Measurements from ENCODE around the gene KLKB1. TPM values are rescaled to one million over a fixed set of nuclear protein-coding genes. Genes with fewer than 3 reads are reported as not detected.
"Not testable (repeated sequence)": the region's sequence is repeated elsewhere in the genome, so short reads cannot be mapped to it uniquely, and the experiment has no call there.

KLKB1 gene
- total and polyA plus RNA-seq, 3 experiments from 2014 or later, result 0.20 to 0.22 TPM; not detected in 1

- DNase-seq, result no peak
- no peaks in the 10 kb centered on the region for H3K9me3 ChIP-seq (ENCODE audit: low read length)
- no peaks in the 10 kb centered on the region for H3K36me3 ChIP-seq (ENCODE audit: insufficient read depth, low read length)
- H3K27me3 ChIP-seq (ENCODE audit: insufficient read depth, low read length, poor library complexity, severe bottlenecking), result no peaks in the 10 kb centered on the region
- H3K27ac ChIP-seq (ENCODE audit: low read depth, low read length), result no peak overlapping the region
- no peaks in the 10 kb centered on the region for H3K4me1 Mint-ChIP-seq
- H3K27ac Mint-ChIP-seq, result no peak overlapping the region
- no peak overlapping the region for H3K4me3 Mint-ChIP-seq
- ChIA-PET POLR2A (no interaction called here), CTCF (no interaction called here)
- peaks cover 0 to 7% (median 2%) of the 10 kb centered on the region in 3 donors for H3K36me3 Mint-ChIP-seq
- H3K4me3 ChIP-seq (ENCODE audit: low read length), result no peak overlapping the region
- H3K4me1 ChIP-seq (ENCODE audit: insufficient read depth, low read length), result no peaks in the 10 kb centered on the region
- no peaks in the 10 kb centered on the region for H3K27me3 Mint-ChIP-seq
- peaks cover 0 to 5% (median 3%) of the 10 kb centered on the region in 5 donors for H3K9me3 Mint-ChIP-seq
Measured at GRCh38 chr4:186243331-186243730, 16.0 kb downstream of the KLKB1 start.

- ChIA-PET CTCF (no interaction called here), POLR2A (no interaction called here)
- H3K9me3 Mint-ChIP-seq, result peaks cover 0 to 5% (median 3%) of the 10 kb centered on the region in 5 donors
- no peak overlapping the region for H3K27ac ChIP-seq (ENCODE audit: low read depth, low read length)
- DNase-seq, result no peak
- peaks cover 0 to 7% (median 2%) of the 10 kb centered on the region in 3 donors for H3K36me3 Mint-ChIP-seq
- no peaks in the 10 kb centered on the region for H3K4me1 Mint-ChIP-seq
- H3K27me3 Mint-ChIP-seq, result no peaks in the 10 kb centered on the region
- no peaks in the 10 kb centered on the region for H3K36me3 ChIP-seq (ENCODE audit: insufficient read depth, low read length)
- H3K9me3 ChIP-seq (ENCODE audit: low read length), result no peaks in the 10 kb centered on the region
- no peak overlapping the region for H3K4me3 Mint-ChIP-seq
- no peaks in the 10 kb centered on the region for H3K27me3 ChIP-seq (ENCODE audit: insufficient read depth, low read length, poor library complexity, severe bottlenecking)
- H3K4me1 ChIP-seq (ENCODE audit: insufficient read depth, low read length), result no peaks in the 10 kb centered on the region
- H3K4me3 ChIP-seq (ENCODE audit: low read length), result no peak overlapping the region
- no peak overlapping the region for H3K27ac Mint-ChIP-seq
Measured at GRCh38 chr4:186244835-186245234, 17.5 kb downstream of the KLKB1 start.

GRCh38 chr4:186247062-186247752, 19.9 kb downstream of the KLKB1 start:
- H3K4me3 ChIP-seq (ENCODE audit: low read length); H3K4me1 Mint-ChIP-seq; H3K36me3 ChIP-seq (ENCODE audit: insufficient read depth, low read length); POLR2A ChIA-PET; H3K9me3 Mint-ChIP-seq; H3K27me3 ChIP-seq (ENCODE audit: insufficient read depth, low read length, poor library complexity, severe bottlenecking); H3K9me3 ChIP-seq (ENCODE audit: low read length); DNase-seq; H3K36me3 Mint-ChIP-seq; CTCF ChIA-PET; H3K27ac ChIP-seq (ENCODE audit: low read depth, low read length); H3K27ac Mint-ChIP-seq; H3K27me3 Mint-ChIP-seq; H3K4me1 ChIP-seq (ENCODE audit: insufficient read depth, low read length); H3K4me3 Mint-ChIP-seq: not testable (repeated sequence)

GRCh38 chr4:186248643-186249042, 21.3 kb downstream of the KLKB1 start:
- H3K9me3 ChIP-seq (ENCODE audit: low read length), result no peaks in the 10 kb centered on the region
- Mint-ChIP-seq H3K36me3 (peaks cover 6 to 14% (median 9%) of the 10 kb centered on the region in 3 donors), H3K4me3 (no peak overlapping the region), H3K27me3 (no peaks in the 10 kb centered on the region), H3K4me1 (no peaks in the 10 kb centered on the region), H3K9me3 (peaks cover 0 to 5% (median 3%) of the 10 kb centered on the region in 5 donors), H3K27ac (no peak overlapping the region)
- POLR2A ChIA-PET, result no interaction called here
- no peaks in the 10 kb centered on the region for H3K27me3 ChIP-seq (ENCODE audit: insufficient read depth, low read length, poor library complexity, severe bottlenecking)
- no peaks in the 10 kb centered on the region for H3K36me3 ChIP-seq (ENCODE audit: insufficient read depth, low read length)
- CTCF ChIA-PET, result no interaction called here
- no peak for DNase-seq
- no peak overlapping the region for H3K27ac ChIP-seq (ENCODE audit: low read depth, low read length)
- no peaks in the 10 kb centered on the region for H3K4me1 ChIP-seq (ENCODE audit: insufficient read depth, low read length)
- H3K4me3 ChIP-seq (ENCODE audit: low read length), result no peak overlapping the region

- POLR2A ChIA-PET, result no interaction called here
- peaks cover 0 to 5% (median 3%) of the 10 kb centered on the region in 5 donors for H3K9me3 Mint-ChIP-seq
- CTCF ChIA-PET, result no interaction called here
- Histone ChIP-seq H3K9me3 (ENCODE audit: low read length) (no peaks in the 10 kb centered on the region), H3K4me1 (ENCODE audit: insufficient read depth, low read length) (no peaks in the 10 kb centered on the region), H3K27me3 (ENCODE audit: insufficient read depth, low read length, poor library complexity, severe bottlenecking) (no peaks in the 10 kb centered on the region), H3K36me3 (ENCODE audit: insufficient read depth, low read length) (no peaks in the 10 kb centered on the region), H3K4me3 (ENCODE audit: low read length) (no peak overlapping the region), H3K27ac (ENCODE audit: low read depth, low read length) (no peak overlapping the region)
- H3K4me1 Mint-ChIP-seq, result no peaks in the 10 kb centered on the region
- DNase-seq, result no peak
- no peak overlapping the region for H3K27ac Mint-ChIP-seq
- H3K27me3 Mint-ChIP-seq, result no peaks in the 10 kb centered on the region
- H3K36me3 Mint-ChIP-seq, result peaks cover 6 to 17% (median 14%) of the 10 kb centered on the region in 3 donors
- no peak overlapping the region for H3K4me3 Mint-ChIP-seq
Measured at GRCh38 chr4:186249785-186250754, 22.8 kb downstream of the KLKB1 start.

- no peak overlapping the region for H3K4me3 ChIP-seq (ENCODE audit: low read length)
- no peak overlapping the region for H3K27ac ChIP-seq (ENCODE audit: low read depth, low read length)
- POLR2A ChIA-PET, result no interaction called here
- no peaks in the 10 kb centered on the region for H3K27me3 ChIP-seq (ENCODE audit: insufficient read depth, low read length, poor library complexity, severe bottlenecking)
- Mint-ChIP-seq H3K4me1 (no peaks in the 10 kb centered on the region), H3K4me3 (no peak overlapping the region), H3K27me3 (no peaks in the 10 kb centered on the region), H3K27ac (peak overlapping the region in 1 of 8 donors; percentile 24), H3K36me3 (peaks cover 6 to 17% (median 14%) of the 10 kb centered on the region in 3 donors), H3K9me3 (peaks cover 0 to 5% (median 2%) of the 10 kb centered on the region in 5 donors)
- H3K36me3 ChIP-seq (ENCODE audit: insufficient read depth, low read length), result no peaks in the 10 kb centered on the region
- H3K4me1 ChIP-seq (ENCODE audit: insufficient read depth, low read length), result no peaks in the 10 kb centered on the region
- CTCF ChIA-PET, result no interaction called here
- no peaks in the 10 kb centered on the region for H3K9me3 ChIP-seq (ENCODE audit: low read length)
- DNase-seq, result no peak
Measured at GRCh38 chr4:186250760-186251159, 23.5 kb downstream of the KLKB1 start.

GRCh38 chr4:186255122-186255521, 27.8 kb downstream of the KLKB1 start:
- no peak overlapping the region for H3K27ac Mint-ChIP-seq
- peaks cover 13 to 23% (median 19%) of the 10 kb centered on the region in 3 donors for H3K36me3 Mint-ChIP-seq
- CTCF ChIA-PET, result no interaction called here
- Histone ChIP-seq H3K9me3 (ENCODE audit: low read length) (no peaks in the 10 kb centered on the region), H3K27me3 (ENCODE audit: insufficient read depth, low read length, poor library complexity, severe bottlenecking) (no peaks in the 10 kb centered on the region), H3K27ac (ENCODE audit: low read depth, low read length) (no peak overlapping the region), H3K4me1 (ENCODE audit: insufficient read depth, low read length) (no peaks in the 10 kb centered on the region), H3K4me3 (ENCODE audit: low read length) (no peak overlapping the region), H3K36me3 (ENCODE audit: insufficient read depth, low read length) (no peaks in the 10 kb centered on the region)
- no peak overlapping the region for H3K4me3 Mint-ChIP-seq
- POLR2A ChIA-PET, result no interaction called here
- DNase-seq, result no peak
- peaks cover 0 to 1% of the 10 kb centered on the region in 2 donors for H3K27me3 Mint-ChIP-seq
- no peaks in the 10 kb centered on the region for H3K4me1 Mint-ChIP-seq
- H3K9me3 Mint-ChIP-seq, result no peaks in the 10 kb centered on the region

GRCh38 chr4:186258216-186258811, 31.0 kb downstream of the KLKB1 start:
- no peaks in the 10 kb centered on the region for H3K9me3 Mint-ChIP-seq
- Histone ChIP-seq H3K9me3 (ENCODE audit: low read length) (no peaks in the 10 kb centered on the region), H3K4me1 (ENCODE audit: insufficient read depth, low read length) (no peaks in the 10 kb centered on the region), H3K27me3 (ENCODE audit: insufficient read depth, low read length, poor library complexity, severe bottlenecking) (no peaks in the 10 kb centered on the region), H3K27ac (ENCODE audit: low read depth, low read length) (no peak overlapping the region), H3K4me3 (ENCODE audit: low read length) (no peak overlapping the region), H3K36me3 (ENCODE audit: insufficient read depth, low read length) (no peaks in the 10 kb centered on the region)
- H3K4me1 Mint-ChIP-seq, result no peaks in the 10 kb centered on the region
- no peak overlapping the region for H3K4me3 Mint-ChIP-seq
- no peak for DNase-seq
- ChIA-PET CTCF (no interaction called here), POLR2A (no interaction called here)
- peaks cover 4 to 6% of the 10 kb centered on the region in 2 donors for H3K27me3 Mint-ChIP-seq
- peaks cover 7 to 10% (median 9%) of the 10 kb centered on the region in 3 donors for H3K36me3 Mint-ChIP-seq
- no peak overlapping the region for H3K27ac Mint-ChIP-seq

Measured in CD8-positive, alpha-beta memory T cell (primary cell).